ENCODE data around the gene ACP7.
"Not testable (repeated sequence)": the region's sequence is repeated elsewhere in the genome, so short reads cannot be mapped to it uniquely, and the experiment has no call there.

ACP7 gene

DNA sequence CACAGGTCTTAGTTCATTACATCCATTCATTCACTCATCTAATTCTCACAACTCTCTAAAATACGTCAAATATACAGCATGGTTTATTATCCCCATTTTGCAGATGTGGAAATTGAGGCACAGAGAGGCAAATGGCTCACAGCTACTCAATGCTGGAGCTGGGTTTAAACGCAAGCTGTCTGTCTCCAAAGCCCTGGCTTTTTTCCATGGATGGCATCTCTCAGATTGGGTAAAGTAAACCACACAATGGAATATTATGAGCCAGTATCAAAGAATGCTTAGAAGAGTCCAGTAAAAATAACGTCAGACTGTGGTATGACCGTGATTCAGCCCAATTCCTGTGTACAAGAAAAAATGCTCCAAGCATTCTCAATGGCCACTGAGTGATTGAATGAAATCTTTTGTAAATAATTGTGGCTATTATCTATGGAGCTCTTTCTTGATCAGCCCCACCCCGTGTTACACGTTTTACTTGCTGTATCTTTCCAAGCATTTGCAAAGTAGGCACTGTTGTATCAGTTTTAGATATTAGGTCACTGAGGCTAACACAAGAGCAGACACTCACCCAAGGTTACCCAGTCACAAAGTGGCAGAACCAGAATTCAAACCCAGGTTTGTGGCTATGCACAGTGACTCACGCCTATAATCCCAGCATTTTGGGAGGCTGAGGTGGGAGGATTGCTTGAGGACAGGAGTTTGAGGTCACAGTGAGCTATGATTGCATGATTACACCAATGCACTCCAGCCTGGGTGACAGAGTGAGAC is 5.5 kb upstream of the ACP7 start:
- no peak for DNase-seq (ENCODE audit: low read depth)

DNA sequence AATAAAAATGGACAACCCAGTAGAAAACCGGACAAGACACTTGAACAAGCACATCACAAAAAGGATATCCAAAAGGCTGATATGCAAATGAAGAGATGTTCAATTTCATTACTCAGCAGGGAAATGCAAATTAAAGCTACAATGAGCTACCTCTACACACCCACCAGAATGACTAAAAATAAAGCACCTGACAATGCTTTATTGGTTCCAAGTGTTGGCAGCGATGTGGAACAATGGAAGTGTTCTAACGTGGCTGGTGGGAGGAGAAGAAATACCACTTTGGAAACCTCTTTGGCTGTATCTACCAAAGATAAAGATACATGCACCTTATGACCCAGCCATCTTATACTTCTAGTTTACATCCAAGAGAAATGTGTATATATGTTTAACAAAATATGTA is 3.7 kb upstream of the ACP7 start:
- DNase-seq (ENCODE audit: low read depth), result no peak

DNA sequence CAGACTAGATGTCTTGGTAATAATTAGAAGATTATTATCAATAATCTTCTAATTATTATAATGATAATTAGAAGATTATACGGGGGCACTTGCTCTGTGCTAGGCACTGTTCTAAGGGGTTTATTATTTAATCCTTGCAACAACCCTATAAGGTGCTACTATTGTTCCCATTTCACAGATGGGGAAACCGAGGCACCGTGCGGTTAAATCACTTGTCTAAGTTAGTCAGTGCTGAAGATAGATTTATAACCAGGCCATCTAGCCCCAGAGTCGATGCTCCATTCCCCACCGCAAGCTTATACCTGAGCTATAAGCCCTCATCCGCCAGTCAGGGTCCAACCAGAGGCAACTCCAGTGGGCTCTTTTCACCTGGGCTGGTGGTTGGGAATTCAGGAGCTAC is 2.0 kb upstream of the ACP7 start:
- DNase-seq (ENCODE audit: low read depth), result no peak

DNA sequence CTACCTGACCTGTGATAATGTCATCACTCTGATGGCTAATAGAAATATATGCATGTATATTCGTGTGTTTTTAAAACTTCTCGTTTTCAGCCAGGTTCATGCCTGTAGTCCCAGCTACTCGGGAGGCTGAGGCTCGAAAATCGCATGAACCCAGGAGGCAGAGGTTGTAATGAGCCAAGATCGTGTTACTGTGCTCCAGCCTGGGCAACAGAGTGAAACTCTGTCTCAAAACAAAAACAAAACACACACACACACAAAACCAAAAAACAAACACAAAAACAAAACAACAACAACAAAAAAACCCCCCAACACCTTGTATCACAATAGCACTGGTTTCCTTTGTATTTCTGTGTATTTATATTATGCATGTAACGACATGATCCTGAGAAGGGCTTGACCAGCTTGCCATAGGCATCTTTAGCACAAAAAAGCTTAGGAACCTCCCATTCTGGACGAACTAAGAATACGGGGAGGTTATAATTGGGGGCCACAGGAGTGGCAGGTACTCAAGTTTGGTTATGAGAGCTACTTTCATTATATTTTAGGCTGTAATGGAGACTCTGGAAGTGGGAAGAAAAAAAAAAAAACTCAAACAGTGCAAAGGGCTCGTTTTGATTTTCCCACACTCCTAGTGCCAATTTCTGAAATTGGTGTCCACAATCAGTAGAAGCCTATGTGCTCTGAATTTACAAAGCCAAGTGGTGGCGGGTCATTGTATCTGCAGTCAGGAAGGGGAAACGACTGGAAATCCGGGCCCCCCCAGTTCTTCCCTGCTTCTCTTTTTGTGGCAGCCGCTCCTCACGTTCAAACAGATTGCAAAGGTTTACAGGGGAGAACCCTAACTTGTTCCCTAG is 1.2 kb upstream of the ACP7 start:
- no peak for DNase-seq (ENCODE audit: low read depth)

DNA sequence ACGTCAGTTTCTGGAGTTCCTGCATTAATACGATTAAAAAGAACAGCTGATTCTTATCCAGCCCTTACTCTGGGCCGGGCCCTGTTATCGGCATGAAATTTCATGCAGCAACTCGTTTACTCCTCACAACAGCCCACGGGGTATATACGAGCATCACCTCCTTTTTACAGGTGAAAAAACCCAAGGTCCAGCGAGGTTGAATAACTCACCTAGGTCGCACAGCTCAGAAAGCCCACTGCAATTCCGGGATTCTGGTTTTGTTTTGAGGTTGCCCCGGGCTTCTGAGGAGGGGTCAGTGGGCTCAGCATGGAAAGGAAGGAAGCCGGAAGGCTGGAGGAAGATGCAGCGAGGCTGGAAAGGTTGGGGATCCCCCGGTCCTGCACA is 577 bp upstream of the ACP7 start:
- no peak for DNase-seq (ENCODE audit: low read depth)

DNA sequence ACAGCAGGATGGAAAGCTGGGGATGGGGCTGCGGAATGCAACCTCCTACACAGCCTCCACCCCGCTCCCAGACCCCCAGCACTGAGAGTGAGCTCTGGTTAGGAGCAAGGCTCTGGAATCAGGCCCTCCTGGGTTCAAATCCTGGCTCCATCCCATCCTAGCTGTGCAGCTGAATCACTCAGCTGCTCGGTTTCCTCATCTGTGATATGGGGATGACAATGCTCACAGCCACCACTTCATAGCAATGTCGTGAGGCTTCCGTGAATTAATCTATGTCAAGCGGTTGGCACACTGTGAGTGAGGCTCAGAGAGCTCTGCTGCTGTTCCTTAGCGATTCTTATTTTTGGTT is 538 bp downstream of the ACP7 start:
- no peak for DNase-seq (ENCODE audit: low read depth)

DNA sequence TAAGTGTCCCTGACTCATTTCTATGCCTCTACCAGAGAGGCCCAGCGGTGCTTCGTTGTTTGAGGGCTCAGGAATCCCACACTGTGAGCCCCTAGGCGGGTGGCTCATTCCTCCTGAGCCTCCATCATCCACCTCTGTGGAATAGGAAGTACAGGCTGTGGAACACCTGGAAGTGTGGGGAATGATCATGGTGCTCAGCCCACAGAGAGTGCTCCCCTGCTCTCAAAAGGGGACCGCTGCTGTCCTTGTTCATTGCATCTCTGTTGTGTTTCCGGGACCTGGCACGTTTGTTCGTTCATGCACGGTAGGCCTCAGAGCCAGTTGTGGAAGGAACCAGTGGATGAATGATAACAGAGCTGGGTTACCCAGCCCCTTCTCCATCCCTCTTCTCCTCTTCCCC is 1.2 kb downstream of the ACP7 start:
- DNase-seq (ENCODE audit: low read depth), result no peak

DNA sequence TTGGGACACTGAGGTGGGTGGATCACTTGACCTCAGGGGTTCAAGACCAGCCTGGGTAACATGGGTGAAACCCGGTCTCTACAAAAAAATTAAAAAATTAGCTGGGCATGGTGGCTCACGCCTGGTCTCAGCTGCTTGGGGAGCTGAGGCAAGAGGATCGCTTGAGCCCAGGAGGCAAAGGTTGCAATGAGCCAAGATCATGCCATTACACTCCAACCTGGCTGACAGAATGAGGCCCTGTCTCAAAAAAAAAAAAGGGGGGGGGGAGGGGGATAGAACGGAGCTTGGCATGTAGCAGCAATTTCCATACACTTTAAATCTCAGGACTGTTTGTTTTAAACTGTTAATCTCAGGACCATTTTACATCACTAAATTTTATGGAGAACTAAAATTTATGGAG is 2.2 kb downstream of the ACP7 start:
- no peak for DNase-seq (ENCODE audit: low read depth)

DNA sequence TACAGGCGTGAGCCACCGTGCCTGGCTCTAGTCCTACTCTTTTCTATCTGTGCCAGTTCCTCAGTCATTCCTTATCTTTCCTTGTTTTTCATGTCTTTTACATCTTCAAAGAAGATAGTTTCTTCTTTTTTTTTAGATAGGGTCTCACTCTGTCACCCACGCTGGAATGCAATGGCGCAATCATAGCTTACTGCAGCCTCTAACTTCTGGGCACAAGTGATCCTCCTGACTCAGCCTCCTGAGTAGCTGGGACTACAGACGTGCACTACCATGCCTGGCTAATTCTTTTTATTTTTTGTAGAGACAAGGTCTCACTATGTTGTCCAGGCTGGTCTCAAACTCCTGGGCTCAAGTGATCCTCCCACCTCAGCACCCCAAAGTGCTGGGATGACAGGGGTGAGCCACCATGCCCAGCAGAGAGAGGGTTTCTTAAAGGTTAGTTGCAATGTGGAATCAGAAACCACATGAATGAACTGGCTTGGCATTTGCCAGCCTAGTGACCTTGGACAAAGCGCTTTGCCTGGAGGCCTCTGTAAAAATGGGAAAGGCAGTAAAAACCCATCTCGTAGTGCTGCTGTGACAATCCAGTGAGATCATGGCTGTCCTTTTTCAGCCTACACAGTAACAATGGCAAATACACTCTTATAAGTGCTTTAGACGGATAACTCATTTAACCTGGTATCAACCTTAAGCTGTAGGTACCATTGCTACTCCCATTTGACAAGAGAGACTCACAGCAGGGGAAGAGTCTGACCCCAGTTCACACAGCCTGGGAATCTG is 3.9 kb downstream of the ACP7 start:
- no peak for DNase-seq (ENCODE audit: low read depth)

DNA sequence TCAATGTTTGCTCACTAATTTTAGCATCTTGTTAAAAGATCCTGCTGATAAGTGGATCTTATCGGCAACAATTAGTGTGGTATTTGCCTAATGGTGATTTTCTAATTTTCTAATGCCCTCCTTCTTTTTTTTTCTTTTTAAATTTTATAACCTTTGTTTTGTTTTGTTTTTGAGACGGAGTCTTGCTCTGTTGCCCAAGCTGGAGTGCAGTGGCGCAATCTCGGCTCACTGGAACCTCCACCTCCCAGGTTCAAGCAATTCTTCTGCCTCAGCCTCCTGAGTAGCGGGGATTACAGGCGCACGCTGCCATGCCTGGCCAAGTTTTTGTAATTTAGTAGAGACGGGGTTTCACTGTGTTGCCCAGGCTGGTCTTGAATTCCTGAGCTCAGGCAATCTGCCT is 5.8 kb downstream of the ACP7 start:
- not testable (repeated sequence) for DNase-seq (ENCODE audit: low read depth)

DNA sequence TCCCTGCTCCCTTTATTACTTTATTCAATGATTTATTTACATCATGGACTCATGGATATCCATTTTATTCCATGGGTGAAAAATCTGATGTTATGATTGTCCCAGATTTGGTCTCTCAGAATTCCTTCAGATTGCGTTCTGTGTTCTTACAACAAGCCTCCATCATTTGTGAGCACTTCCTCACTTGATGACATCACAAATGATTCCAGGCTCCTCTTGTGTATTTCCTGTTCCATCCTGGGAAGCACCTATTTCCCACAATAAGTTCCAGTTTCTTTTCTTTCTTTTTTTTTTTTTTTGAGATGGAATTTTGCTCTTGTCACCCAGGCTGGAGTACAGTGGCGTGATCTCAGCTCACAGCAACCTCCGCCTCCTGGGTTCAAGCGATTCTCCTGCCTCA is 6.7 kb downstream of the ACP7 start:
- DNase-seq (ENCODE audit: low read depth), result no peak

DNA sequence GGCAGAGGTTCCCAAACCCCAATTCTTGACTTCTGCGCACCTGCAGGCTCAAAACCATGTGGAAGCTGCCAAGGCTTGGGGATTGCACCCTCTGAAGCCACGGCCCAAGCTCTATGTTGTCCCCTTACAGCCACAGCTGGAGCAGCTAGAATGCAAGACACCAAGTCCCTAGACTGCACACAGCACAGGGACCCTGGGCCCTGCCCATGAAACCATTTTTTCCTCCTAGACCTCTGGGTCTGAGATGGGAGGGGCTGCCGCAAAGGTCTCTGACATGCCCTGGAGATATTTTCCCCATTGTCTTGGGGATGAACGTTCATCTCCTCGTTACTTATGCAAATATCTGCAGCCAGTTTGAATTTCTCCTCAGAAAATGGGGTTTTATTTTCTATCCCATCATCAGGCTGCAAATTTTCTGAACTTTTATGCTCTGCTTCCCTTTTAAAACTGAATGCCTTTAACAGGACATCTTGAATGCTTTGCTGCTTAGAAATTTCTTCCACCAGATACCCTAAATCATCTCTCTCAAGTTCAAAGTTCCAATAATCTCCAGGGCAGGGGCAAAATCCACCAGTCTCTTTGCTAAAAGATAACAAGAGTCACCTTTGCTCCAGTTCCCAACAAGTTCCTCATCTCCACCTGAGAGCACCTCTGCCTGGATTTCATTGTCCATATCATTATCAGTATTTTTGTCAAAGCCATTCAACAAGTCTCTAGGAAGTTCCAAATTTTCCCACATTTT is 11.8 kb downstream of the ACP7 start:
- not testable (repeated sequence) for DNase-seq (ENCODE audit: low read depth)

DNA sequence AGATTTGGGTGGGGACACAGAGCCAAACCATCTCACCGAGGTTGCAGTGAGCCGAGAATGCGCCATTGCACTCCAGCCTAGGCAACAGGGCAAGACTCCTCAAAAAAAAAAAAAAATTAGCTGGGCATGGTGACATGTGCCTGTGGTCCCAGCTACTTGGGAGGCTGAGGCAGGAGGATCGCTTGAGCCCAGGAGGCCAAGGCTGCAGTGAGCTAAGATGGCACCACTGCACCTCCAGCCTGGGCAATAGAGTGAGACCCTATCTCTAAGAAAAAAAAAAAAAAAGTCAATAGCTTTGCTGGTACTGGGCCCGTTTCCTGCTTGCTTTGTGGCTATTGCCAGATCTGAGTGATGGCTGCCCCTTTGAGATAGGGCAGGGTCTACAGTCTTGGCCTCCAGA is 13.1 kb downstream of the ACP7 start:
- DNase-seq (ENCODE audit: low read depth), result no peak

DNA sequence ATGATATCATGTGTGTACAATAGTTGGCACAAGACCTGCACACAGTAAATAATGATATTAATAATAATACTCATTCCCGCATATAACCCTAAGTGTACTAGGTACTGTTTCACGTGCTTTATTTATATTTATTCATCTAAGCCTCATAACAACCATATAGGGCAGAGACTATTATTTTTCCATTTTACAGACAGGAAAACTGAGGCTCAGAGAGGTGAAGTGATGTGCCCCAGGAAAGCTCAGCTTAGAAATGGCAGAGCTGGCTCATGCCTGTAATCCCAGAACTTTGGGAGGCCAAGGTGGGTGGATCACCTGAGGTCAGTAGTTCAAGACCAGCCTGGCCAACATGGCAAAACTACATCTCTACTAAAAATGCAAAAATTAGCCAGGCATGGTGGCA is 13.6 kb downstream of the ACP7 start:
- DNase-seq (ENCODE audit: low read depth), result no peak

DNA sequence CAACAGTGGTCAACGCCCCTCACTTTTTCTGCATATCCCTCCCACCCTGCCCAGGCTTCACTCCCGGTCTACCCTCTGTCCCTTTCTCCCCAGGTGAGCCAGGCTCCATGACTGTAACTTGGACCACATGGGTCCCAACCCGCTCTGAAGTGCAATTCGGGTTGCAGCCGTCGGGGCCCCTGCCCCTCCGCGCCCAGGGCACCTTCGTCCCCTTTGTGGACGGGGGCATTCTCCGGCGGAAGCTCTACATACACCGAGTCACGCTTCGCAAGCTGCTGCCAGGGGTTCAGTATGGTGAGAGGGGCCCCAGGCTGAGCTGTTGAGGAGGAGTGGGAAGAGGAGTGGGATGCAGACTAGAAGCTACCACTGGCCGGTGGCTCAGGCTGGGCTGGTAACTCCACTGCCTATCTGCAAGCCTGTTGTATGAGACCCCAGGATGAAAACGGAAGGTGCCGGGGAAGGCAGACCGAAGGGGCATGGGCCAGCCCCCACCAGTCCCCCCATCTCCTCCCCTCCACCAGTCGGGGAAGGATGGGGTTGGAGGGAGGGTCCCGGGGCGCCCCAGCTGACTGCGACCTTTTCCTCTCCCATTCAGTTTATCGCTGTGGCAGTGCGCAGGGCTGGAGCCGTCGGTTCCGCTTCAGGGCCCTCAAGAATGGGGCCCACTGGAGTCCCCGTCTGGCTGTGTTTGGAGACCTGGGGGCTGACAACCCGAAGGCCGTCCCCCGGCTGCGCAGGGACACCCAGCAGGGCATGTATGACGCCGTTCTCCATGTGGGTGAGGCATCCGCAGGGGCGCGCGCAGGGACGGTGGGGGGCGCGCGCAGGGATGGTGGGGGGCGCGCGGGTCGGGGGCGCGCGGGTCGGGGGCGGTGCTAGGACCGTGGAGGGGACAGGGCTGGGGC is 14.4 kb downstream of the ACP7 start:
- no peak for DNase-seq (ENCODE audit: low read depth)

DNA sequence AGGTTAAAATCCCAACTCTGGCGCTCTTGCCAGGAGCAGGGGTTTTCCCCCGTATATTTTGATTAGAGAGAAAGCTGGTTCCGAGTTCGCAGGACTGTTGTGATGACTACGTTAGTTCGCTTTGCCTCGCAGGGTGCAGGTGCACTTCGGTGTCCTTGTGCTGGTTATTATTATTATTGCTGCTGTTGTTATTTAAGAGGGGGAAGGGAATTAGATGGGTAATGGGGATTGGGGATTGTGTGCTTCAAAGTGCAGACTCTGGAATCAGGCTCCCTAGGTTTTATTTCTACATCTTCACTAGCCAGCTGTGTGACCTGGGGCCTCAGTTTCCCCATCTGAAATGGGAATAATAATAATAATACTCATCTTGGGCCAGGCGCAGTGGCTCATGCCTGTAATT is 15.2 kb downstream of the ACP7 start:
- DNase-seq (ENCODE audit: low read depth), result no peak

DNA sequence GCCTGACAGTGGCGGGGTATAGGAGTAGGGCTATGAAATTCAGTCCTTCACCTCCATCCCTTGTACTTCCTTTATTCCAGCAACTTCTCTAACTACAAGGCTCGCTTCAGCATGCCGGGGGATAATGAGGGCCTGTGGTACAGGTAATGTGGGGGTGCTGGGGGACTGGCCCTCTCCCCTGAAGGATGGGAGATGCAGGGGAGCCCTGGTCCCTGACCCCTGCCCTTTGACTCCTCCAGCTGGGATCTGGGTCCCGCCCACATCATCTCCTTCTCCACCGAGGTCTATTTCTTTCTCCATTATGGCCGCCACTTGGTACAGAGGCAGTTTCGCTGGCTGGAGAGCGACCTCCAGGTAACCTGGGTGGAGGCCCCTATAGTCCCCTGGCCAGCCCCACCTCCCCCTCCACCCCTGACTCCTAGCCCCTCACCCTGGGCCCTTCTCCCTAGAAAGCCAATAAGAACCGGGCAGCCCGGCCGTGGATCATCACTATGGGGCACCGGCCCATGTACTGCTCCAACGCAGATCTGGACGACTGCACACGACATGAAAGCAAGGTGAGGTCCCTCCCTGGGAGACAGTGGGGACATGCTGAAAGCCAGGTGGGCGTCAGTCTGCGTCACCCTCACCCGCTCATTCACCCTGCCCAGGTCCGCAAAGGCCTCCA is 16.5 kb downstream of the ACP7 start:
- no peak for DNase-seq (ENCODE audit: low read depth)

DNA sequence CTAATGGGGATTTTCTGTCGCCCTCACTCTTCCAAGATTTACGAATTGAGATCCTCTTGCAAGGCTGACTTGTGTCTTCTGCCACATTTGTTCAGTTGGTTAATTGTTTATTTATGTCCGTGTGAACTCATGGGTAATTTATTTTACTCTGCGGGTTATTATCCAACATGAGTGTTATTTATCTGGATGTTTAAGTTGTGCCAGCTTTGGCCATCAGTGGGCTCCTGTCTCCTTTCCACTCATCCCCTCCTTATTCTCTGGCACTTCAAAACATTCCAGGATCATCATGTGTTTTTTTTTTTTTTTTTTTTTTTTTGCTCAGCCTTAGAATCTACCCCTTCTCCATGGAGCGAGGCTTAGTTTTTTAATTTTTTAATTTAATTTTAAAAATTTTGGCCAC is 19.0 kb downstream of the ACP7 start:
- DNase-seq (ENCODE audit: low read depth), result no peak

DNA sequence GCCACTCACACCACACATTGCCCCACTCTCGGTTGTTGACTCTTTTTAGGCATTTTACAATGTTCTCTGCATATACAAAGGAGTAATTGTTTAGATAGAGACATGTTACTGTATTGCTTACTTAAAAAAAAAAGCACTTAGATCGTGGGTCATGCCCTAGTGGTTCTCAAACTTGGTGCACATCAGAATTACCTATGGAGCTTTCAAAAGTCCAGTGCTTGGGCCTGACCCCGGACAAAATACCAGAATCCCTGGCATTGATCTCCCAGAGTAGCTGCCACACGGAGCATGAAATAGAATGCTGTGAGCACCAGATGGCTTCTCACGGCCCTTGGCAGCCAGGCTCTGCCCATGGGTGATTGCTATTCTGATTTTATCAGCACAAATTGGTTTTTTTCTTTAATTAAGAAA is 20.0 kb downstream of the ACP7 start:
- no peak for DNase-seq (ENCODE audit: low read depth)

DNA sequence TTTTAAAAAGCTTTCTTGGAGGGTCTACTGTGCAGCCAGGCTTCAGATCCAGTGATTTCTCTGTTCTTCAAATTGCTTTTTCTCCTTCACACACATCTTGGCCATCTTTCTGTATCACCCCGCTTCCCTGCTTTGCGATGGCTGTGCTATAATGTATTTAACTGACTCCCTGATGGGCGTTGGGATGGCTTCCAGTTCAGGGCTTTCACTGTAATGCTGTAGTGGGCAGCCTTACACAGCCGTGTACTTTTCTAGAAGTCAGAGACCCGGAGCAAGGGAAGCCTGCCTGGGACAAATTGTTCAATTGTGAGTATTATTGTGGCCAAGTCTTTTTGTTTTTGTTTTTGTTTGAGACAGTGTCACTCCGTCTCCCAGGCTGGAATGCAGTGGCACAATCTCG is 22.0 kb downstream of the ACP7 start:
- no peak for DNase-seq (ENCODE audit: low read depth)

DNA sequence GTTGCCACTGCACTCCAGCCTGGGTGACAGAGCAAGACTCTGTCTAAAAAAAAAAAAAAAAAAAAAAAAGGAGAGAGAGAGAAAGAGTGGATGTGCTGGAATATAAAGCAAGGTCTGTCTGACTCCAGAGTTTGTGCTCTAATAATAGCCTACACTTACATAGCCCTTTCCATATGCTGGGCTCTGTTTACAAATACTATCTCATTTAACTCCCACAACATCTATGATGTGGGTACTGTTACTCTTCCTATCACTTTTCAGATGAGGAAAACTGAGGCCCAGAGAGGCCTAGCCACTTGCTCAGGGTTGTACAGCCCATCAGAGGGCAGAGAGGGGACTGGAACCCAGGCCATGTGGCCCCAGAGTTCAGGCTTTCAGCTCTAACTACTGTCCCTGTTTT is 25.5 kb downstream of the ACP7 start:
- DNase-seq (ENCODE audit: low read depth), result no peak

Data from activated T-helper 9 cell treated with anti-CD3 and anti-CD28 coated beads, Interleukin-2, amount 50 U/mL, for 16 hours (primary cell).